SJSA1 (cell line): ENCODE results near the gene PGGHG. TPM values are rescaled to one million over a fixed set of nuclear protein-coding genes. Genes with fewer than 3 reads are reported as not detected.

ENCODE experiments used
- DNase-seq, 2 experiments: peaks; one replicate each; pipeline ENCODE4 v3.0.0-alpha.2; 2015 to 2020; ENCODE audit warnings: low spot score in 2 of 2, low read depth in 1 of 2
- H3K27ac ChIP-seq: fragments of 250-450 bp; sonication (Bioruptor Pico); 2 replicates; pipeline ENCODE4 v1.5.1; 2020; ENCODE audit warnings: mild to moderate bottlenecking, moderate library complexity
- H3K27me3 ChIP-seq: fragments of 250-450 bp; sonication (Bioruptor Pico); replicated peaks from 2 replicates; pipeline ENCODE4 v1.5.1; 2020; ENCODE audit warnings: mild to moderate bottlenecking, moderate library complexity
- H3K36me3 ChIP-seq: fragments of 250-450 bp; sonication (Bioruptor Pico); 2 replicates; pipeline ENCODE4 v1.5.1; 2020; ENCODE audit warnings: mild to moderate bottlenecking
- H3K4me1 ChIP-seq: fragments of 250-450 bp; sonication (Bioruptor Pico); replicated peaks from 2 replicates; pipeline ENCODE4 v1.6.1; 2021; ENCODE audit warnings: mild to moderate bottlenecking
- H3K4me3 ChIP-seq: fragments of 250-450 bp; sonication (Bioruptor Pico); 2 replicates; pipeline ENCODE4 v1.5.1; 2020; ENCODE audit warnings: mild to moderate bottlenecking
- H3K9me3 ChIP-seq: fragments of 250-450 bp; sonication (Bioruptor Pico); replicated peaks from 2 replicates; pipeline ENCODE4 v1.5.1; 2020; ENCODE audit warnings: mild to moderate bottlenecking
- total RNA-seq: library from RNA; depleted of rRNA; stranded (reverse); fragments of >200 nt; shearing (Covaris generic); gene quantifications from 2 replicates; pipeline ENCODE4 v1.2.3, GENCODE V29; 2014

Gene PGGHG
- total RNA-seq, 1 experiment from 2014 or later = 4.6 TPM

GRCh38 chr11:276219-276618 is 12.7 kb upstream of the PGGHG start:
- no peak for DNase-seq
- Histone ChIP-seq H3K4me3 (no peak overlapping the region), H3K9me3 (0 out of 2 replicates have a peak, but pooled peaks cover 2% of the 10 kb centered on the region), H3K27me3 (peaks cover 46% of the 10 kb centered on the region), H3K36me3 (no peaks in the 10 kb centered on the region), H3K27ac (no peak overlapping the region), H3K4me1 (peaks cover 9% of the 10 kb centered on the region)

- peaks cover 63% of the 10 kb centered on the region for H3K27me3 ChIP-seq
- H3K4me1 ChIP-seq = peaks cover 9% of the 10 kb centered on the region
- H3K4me3 ChIP-seq = no peak within 1 kb of the TSS
- H3K36me3 ChIP-seq = no peaks in the 10 kb centered on the region
- H3K27ac ChIP-seq = no peak within 1 kb of the TSS
- 0 out of 2 replicates have a peak, but pooled peaks cover 2% of the 10 kb centered on the region for H3K9me3 ChIP-seq
- DNase-seq = peak in 1 of 2 experiments; percentile 34
These were observed 10.7 kb upstream of the PGGHG start, which contains the start of gene NLRP6 for GRCh38 chr11:278001-278951. TSS of gene NLRP6 (plus strand) at chr11:278407. CDS start at chr11:278570, 163 bp downstream.

- Histone ChIP-seq H3K9me3 (0 out of 2 replicates have a peak, but pooled peaks cover 2% of the 10 kb centered on the region), H3K27ac (no peak overlapping the region), H3K4me1 (peaks cover 9% of the 10 kb centered on the region), H3K4me3 (no peak overlapping the region), H3K27me3 (peaks cover 59% of the 10 kb centered on the region), H3K36me3 (no peaks in the 10 kb centered on the region)
- no peak for DNase-seq
These were observed 9.6 kb upstream of the PGGHG start for GRCh38 chr11:279040-279965.

DNA sequence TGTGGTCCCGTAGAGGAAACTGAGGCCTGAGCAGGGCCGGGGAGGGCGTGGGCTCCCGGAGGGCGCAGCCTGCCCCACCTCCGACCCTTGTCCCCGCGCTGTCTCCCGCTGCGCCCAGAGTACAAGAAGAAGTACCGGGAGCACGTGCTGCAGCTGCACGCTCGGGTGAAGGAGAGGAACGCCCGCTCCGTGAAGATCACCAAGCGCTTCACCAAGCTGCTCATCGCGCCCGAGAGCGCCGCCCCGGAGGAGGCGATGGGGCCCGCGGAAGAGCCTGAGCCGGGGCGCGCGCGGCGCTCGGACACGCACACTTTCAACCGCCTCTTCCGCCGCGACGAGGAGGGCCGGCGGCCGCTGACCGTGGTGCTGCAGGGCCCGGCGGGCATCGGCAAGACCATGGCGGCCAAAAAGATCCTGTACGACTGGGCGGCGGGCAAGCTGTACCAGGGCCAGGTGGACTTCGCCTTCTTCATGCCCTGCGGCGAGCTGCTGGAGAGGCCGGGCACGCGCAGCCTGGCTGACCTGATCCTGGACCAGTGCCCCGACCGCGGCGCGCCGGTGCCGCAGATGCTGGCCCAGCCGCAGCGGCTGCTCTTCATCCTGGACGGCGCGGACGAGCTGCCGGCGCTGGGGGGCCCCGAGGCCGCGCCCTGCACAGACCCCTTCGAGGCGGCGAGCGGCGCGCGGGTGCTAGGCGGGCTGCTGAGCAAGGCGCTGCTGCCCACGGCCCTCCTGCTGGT is 8.8 kb upstream of the PGGHG start:
- Histone ChIP-seq H3K27me3 (peaks cover 59% of the 10 kb centered on the region), H3K4me1 (peaks cover 9% of the 10 kb centered on the region), H3K27ac (no peak overlapping the region), H3K4me3 (no peak overlapping the region), H3K9me3 (0 out of 2 replicates have a peak, but pooled peaks cover 2% of the 10 kb centered on the region), H3K36me3 (no peaks in the 10 kb centered on the region)
- peak in 1 of 2 experiments; percentile 14 for DNase-seq

- H3K27ac ChIP-seq = no peak overlapping the region
- H3K4me3 ChIP-seq = no peak overlapping the region
- H3K27me3 ChIP-seq = peaks cover 61% of the 10 kb centered on the region
- peaks cover 9% of the 10 kb centered on the region for H3K4me1 ChIP-seq
- H3K9me3 ChIP-seq = 0 out of 2 replicates have a peak, but pooled peaks cover 2% of the 10 kb centered on the region
- no peak for DNase-seq
- no peaks in the 10 kb centered on the region for H3K36me3 ChIP-seq
These were observed 8.0 kb upstream of the PGGHG start for GRCh38 chr11:280706-281485.

DNA sequence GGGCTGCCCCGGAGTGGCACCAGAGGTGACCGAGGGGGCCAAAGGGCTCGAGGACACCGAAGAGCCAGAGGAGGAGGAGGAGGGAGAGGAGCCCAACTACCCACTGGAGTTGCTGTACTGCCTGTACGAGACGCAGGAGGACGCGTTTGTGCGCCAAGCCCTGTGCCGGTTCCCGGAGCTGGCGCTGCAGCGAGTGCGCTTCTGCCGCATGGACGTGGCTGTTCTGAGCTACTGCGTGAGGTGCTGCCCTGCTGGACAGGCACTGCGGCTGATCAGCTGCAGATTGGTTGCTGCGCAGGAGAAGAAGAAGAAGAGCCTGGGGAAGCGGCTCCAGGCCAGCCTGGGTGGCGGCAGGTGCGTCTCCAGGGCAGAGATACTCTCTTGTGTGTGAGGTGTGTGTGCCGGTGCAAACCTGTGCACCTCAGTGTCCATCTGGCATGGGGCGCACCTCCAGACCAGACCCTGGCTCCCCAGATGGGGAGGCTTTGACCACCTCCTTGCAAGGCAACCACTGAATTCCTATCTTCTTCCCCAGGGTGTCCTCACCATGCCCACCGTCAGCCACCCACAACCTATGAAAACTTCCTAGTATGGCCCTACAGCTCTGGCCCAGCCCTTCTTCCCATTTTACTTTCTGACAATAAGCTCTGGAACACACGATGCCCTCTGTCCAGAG is 7.3 kb upstream of the PGGHG start:
- H3K9me3 ChIP-seq = 0 out of 2 replicates have a peak, but pooled peaks cover 2% of the 10 kb centered on the region
- no peak for DNase-seq
- H3K36me3 ChIP-seq = no peaks in the 10 kb centered on the region
- peaks cover 61% of the 10 kb centered on the region for H3K27me3 ChIP-seq
- no peak overlapping the region for H3K27ac ChIP-seq
- peaks cover 9% of the 10 kb centered on the region for H3K4me1 ChIP-seq
- H3K4me3 ChIP-seq = no peak overlapping the region

- H3K4me3 ChIP-seq = no peak overlapping the region
- H3K9me3 ChIP-seq = 0 out of 2 replicates have a peak, but pooled peaks cover 2% of the 10 kb centered on the region
- H3K27me3 ChIP-seq = peaks cover 61% of the 10 kb centered on the region
- no peaks in the 10 kb centered on the region for H3K36me3 ChIP-seq
- no peak overlapping the region for H3K27ac ChIP-seq
- DNase-seq = no peak
- peaks cover 9% of the 10 kb centered on the region for H3K4me1 ChIP-seq
These were observed 6.8 kb upstream of the PGGHG start for GRCh38 chr11:282171-282570.

DNA sequence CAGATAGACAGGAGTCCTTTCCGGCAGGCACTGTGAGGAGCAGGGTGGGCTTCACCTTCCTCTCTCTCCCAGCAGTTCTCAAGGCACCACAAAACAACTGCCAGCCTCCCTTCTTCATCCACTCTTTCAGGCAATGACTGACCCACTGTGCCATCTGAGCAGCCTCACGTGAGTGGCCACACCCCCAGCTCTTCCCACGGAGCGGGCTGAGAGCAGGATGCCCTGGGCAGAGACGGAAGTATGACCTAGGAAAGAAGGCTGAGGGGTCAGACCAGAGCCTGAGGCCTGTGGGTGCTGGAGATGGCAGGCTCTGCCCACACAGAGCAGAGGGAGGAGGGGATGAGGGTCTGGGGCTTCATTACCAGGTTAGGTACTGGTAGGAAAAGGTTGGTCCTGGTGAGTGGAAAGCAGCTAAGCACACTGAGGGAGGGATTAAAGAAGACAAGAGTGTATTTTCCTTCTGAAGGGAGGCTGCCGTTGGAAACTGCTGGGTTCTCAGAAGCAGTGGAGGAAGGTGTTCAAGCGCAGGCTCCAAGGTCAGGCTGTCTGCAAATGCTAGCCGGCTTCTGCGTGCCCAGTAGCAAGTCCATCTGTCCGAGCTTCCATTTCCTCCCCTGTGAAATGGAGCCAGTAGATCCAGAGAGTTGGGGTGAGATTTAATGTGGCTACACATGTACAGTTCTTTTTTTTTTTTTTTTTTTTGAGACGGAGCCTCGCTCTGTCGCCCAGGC is 6.1 kb upstream of the PGGHG start:
- no peak overlapping the region for H3K4me3 ChIP-seq
- H3K27ac ChIP-seq = no peak overlapping the region
- H3K9me3 ChIP-seq = 0 out of 2 replicates have a peak, but pooled peaks cover 2% of the 10 kb centered on the region
- no peak for DNase-seq
- peaks cover 57% of the 10 kb centered on the region for H3K27me3 ChIP-seq
- H3K4me1 ChIP-seq = peaks cover 9% of the 10 kb centered on the region
- no peaks in the 10 kb centered on the region for H3K36me3 ChIP-seq

- peaks cover 57% of the 10 kb centered on the region for H3K27me3 ChIP-seq
- no peak for DNase-seq
- H3K9me3 ChIP-seq = 0 out of 2 replicates have a peak, but pooled peaks cover 2% of the 10 kb centered on the region
- H3K4me3 ChIP-seq = no peak overlapping the region
- no peaks in the 10 kb centered on the region for H3K36me3 ChIP-seq
- peaks cover 16% of the 10 kb centered on the region for H3K4me1 ChIP-seq
- no peak overlapping the region for H3K27ac ChIP-seq
These were observed 5.4 kb upstream of the PGGHG start for GRCh38 chr11:283405-284104.

DNA sequence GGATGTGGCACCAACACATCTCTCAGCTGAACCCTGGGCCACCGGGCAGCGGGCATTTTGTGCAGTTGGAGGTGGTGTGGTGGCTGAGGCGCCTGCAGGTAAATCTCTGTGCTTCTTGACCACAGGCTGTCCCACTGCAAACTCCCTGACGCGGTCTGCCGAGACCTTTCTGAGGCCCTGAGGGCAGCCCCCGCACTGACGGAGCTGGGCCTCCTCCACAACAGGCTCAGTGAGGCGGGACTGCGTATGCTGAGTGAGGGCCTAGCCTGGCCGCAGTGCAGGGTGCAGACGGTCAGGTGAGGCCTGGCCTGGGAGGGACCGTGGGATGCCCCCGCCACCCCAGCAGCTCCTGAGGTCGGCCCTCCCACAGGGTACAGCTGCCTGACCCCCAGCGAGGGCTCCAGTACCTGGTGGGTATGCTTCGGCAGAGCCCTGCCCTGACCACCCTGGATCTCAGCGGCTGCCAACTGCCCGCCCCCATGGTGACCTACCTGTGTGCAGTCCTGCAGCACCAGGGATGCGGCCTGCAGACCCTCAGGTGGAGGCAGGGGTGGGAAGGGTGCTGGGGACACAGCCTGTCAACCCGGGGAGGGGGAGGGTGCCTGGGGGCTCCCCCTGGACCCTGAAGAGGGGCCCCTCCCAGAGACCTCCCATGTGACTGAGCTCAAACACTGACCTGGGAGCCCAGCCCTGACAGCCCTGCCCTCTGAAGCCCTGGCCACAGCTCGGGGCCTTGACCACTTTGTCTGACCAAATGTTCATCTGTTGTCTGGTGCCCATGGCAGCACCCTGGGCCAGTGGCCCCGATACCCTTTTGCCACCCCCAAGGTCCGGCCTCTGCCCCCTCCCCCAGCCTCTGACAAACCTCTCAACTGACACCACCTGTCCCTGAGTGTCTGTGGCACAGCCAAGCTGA is 4.6 kb upstream of the PGGHG start:
- Histone ChIP-seq H3K4me1 (peaks cover 19% of the 10 kb centered on the region), H3K27me3 (peaks cover 51% of the 10 kb centered on the region), H3K27ac (no peak overlapping the region), H3K36me3 (no peaks in the 10 kb centered on the region), H3K9me3 (0 out of 2 replicates have a peak, but pooled peaks cover 2% of the 10 kb centered on the region), H3K4me3 (no peak overlapping the region)
- DNase-seq = no peak
